ENCODE measurements around the gene SOWAHA.

SOWAHA gene

GRCh38 chr5:132859889-132860437, 46.9 kb downstream of the SOWAHA start:
- no peak for DNase-seq

- DNase-seq = no peak
These were observed 47.6 kb downstream of the SOWAHA start for GRCh38 chr5:132860742-132861141.

GRCh38 chr5:132865668-132866341, 52.7 kb downstream of the SOWAHA start:
- no peak for DNase-seq

Data from eye (tissue), 1 donor.